Measurements from ENCODE around the gene FLII.

DNA sequence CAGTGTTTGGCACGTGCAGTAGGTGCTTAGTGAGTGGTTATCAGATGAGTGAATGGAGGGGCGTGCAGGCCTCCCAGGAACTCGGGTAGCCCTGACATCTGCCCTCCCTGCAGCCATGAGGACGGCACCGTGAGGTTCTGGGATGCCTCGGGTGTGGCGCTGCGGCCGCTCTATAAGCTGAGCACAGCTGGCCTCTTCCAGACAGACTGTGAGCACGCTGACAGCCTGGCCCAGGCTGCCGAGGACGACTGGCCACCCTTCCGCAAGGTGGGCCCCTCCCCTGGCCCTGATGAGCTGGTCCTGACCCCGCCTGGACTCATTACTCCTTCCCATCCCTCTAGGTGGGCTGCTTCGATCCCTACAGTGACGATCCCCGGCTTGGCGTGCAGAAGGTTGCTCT lies 22.0 kb downstream of the FLII start:
- TF ChIP-seq, protein P1, sequence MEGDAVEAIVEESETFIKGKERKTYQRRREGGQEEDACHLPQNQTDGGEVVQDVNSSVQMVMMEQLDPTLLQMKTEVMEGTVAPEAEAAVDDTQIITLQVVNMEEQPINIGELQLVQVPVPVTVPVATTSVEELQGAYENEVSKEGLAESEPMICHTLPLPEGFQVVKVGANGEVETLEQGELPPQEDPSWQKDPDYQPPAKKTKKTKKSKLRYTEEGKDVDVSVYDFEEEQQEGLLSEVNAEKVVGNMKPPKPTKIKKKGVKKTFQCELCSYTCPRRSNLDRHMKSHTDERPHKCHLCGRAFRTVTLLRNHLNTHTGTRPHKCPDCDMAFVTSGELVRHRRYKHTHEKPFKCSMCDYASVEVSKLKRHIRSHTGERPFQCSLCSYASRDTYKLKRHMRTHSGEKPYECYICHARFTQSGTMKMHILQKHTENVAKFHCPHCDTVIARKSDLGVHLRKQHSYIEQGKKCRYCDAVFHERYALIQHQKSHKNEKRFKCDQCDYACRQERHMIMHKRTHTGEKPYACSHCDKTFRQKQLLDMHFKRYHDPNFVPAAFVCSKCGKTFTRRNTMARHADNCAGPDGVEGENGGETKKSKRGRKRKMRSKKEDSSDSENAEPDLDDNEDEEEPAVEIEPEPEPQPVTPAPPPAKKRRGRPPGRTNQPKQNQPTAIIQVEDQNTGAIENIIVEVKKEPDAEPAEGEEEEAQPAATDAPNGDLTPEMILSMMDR (conservative IDR thresholded peaks at IDR 0.05; ENCODE audit: low read depth in 2 of 2) = no peak
- TF ChIP-seq EZH2 (IDR thresholded peaks at IDR 0.05; ENCODE audit: low read depth, unreplicated experiment) (no peak), POLR2AphosphoS5 (IDR thresholded peaks at IDR 0.05; ENCODE audit: low read depth) (no peak), EZH2phosphoT487 (IDR thresholded peaks at IDR 0.05; ENCODE audit: unreplicated experiment) (no peak), ZNF331 (CRISPR knock-in tag; IDR thresholded peaks at IDR 0.05; ENCODE audit: low read depth) (no peak), CREB1 (CRISPR knock-in tag; IDR thresholded peaks at IDR 0.05; ENCODE audit: low read depth) (no peak), STAT1 (IDR thresholded peaks at IDR 0.05; ENCODE audit: unreplicated experiment) (no peak)
- TF ChIP-seq, protein P2, sequence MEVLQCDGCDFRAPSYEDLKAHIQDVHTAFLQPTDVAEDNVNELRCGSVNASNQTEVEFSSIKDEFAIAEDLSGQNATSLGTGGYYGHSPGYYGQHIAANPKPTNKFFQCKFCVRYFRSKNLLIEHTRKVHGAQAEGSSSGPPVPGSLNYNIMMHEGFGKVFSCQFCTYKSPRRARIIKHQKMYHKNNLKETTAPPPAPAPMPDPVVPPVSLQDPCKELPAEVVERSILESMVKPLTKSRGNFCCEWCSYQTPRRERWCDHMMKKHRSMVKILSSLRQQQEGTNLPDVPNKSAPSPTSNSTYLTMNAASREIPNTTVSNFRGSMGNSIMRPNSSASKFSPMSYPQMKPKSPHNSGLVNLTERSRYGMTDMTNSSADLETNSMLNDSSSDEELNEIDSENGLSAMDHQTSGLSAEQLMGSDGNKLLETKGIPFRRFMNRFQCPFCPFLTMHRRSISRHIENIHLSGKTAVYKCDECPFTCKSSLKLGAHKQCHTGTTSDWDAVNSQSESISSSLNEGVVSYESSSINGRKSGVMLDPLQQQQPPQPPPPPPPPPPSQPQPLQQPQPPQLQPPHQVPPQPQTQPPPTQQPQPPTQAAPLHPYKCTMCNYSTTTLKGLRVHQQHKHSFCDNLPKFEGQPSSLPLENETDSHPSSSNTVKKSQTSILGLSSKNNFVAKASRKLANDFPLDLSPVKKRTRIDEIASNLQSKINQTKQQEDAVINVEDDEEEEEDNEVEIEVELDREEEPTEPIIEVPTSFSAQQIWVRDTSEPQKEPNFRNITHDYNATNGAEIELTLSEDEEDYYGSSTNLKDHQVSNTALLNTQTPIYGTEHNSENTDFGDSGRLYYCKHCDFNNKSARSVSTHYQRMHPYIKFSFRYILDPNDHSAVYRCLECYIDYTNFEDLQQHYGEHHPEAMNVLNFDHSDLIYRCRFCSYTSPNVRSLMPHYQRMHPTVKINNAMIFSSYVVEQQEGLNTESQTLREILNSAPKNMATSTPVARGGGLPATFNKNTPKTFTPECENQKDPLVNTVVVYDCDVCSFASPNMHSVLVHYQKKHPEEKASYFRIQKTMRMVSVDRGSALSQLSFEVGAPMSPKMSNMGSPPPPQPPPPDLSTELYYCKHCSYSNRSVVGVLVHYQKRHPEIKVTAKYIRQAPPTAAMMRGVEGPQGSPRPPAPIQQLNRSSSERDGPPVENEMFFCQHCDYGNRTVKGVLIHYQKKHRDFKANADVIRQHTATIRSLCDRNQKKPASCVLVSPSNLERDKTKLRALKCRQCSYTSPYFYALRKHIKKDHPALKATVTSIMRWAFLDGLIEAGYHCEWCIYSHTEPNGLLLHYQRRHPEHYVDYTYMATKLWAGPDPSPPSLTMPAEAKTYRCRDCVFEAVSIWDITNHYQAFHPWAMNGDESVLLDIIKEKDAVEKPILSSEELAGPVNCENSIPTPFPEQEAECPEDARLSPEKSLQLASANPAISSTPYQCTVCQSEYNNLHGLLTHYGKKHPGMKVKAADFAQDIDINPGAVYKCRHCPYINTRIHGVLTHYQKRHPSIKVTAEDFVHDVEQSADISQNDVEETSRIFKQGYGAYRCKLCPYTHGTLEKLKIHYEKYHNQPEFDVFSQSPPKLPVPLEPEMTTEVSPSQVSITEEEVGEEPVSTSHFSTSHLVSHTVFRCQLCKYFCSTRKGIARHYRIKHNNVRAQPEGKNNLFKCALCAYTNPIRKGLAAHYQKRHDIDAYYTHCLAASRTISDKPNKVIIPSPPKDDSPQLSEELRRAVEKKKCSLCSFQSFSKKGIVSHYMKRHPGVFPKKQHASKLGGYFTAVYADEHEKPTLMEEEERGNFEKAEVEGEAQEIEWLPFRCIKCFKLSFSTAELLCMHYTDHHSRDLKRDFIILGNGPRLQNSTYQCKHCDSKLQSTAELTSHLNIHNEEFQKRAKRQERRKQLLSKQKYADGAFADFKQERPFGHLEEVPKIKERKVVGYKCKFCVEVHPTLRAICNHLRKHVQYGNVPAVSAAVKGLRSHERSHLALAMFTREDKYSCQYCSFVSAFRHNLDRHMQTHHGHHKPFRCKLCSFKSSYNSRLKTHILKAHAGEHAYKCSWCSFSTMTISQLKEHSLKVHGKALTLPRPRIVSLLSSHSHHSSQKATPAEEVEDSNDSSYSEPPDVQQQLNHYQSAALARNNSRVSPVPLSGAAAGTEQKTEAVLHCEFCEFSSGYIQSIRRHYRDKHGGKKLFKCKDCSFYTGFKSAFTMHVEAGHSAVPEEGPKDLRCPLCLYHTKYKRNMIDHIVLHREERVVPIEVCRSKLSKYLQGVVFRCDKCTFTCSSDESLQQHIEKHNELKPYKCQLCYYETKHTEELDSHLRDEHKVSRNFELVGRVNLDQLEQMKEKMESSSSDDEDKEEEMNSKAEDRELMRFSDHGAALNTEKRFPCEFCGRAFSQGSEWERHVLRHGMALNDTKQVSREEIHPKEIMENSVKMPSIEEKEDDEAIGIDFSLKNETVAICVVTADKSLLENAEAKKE (CRISPR knock-in tag; IDR thresholded peaks at IDR 0.05) = no peak
- TF ChIP-seq, protein P3, sequence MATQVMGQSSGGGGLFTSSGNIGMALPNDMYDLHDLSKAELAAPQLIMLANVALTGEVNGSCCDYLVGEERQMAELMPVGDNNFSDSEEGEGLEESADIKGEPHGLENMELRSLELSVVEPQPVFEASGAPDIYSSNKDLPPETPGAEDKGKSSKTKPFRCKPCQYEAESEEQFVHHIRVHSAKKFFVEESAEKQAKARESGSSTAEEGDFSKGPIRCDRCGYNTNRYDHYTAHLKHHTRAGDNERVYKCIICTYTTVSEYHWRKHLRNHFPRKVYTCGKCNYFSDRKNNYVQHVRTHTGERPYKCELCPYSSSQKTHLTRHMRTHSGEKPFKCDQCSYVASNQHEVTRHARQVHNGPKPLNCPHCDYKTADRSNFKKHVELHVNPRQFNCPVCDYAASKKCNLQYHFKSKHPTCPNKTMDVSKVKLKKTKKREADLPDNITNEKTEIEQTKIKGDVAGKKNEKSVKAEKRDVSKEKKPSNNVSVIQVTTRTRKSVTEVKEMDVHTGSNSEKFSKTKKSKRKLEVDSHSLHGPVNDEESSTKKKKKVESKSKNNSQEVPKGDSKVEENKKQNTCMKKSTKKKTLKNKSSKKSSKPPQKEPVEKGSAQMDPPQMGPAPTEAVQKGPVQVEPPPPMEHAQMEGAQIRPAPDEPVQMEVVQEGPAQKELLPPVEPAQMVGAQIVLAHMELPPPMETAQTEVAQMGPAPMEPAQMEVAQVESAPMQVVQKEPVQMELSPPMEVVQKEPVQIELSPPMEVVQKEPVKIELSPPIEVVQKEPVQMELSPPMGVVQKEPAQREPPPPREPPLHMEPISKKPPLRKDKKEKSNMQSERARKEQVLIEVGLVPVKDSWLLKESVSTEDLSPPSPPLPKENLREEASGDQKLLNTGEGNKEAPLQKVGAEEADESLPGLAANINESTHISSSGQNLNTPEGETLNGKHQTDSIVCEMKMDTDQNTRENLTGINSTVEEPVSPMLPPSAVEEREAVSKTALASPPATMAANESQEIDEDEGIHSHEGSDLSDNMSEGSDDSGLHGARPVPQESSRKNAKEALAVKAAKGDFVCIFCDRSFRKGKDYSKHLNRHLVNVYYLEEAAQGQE (IDR thresholded peaks at IDR 0.05; ENCODE audit: unreplicated experiment) = no peak
- TF ChIP-seq, protein P4, sequence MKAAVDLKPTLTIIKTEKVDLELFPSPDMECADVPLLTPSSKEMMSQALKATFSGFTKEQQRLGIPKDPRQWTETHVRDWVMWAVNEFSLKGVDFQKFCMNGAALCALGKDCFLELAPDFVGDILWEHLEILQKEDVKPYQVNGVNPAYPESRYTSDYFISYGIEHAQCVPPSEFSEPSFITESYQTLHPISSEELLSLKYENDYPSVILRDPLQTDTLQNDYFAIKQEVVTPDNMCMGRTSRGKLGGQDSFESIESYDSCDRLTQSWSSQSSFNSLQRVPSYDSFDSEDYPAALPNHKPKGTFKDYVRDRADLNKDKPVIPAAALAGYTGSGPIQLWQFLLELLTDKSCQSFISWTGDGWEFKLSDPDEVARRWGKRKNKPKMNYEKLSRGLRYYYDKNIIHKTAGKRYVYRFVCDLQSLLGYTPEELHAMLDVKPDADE (IDR thresholded peaks at IDR 0.05) = no peak
